Left ventricle myocardium inferior (tissue), 1 donor: ENCODE results near the gene GPR143. TPM values are rescaled to one million over a fixed set of nuclear protein-coding genes. Genes with fewer than 3 reads are reported as not detected.

Experiments used
- DNase-seq: peaks from one replicate; pipeline ENCODE4 v3.0.0-alpha.2; 2020
- H3K27ac ChIP-seq: fragments of 200-600 bp; replicated peaks from 2 replicates; pipeline ENCODE4 v1.8.0; 2021
- H3K27me3 ChIP-seq: fragments of 200-600 bp; 2 replicates; pipeline ENCODE4 v1.8.0; 2021; ENCODE audit warnings: low read depth
- H3K36me3 ChIP-seq: fragments of 200-600 bp; 2 replicates; pipeline ENCODE4 v1.8.0; 2021
- H3K4me1 ChIP-seq: fragments of 200-600 bp; 2 replicates; pipeline ENCODE4 v1.8.0; 2021
- H3K4me3 ChIP-seq: fragments of 200-600 bp; 2 replicates; pipeline ENCODE4 v1.8.0; 2021; ENCODE audit warnings: mild to moderate bottlenecking, moderate library complexity
- H3K9me3 ChIP-seq: fragments of 200-600 bp; replicated peaks from 2 replicates; pipeline ENCODE4 v1.8.0; 2021
- CTCF ChIP-seq: fragments of 200-600 bp; IDR thresholded peaks from 2 replicates; pipeline ENCODE4 v1.8.0; 2021; ENCODE audit warnings: antibody characterized with exemption, mild to moderate bottlenecking, borderline replicate concordance
- intact Hi-C: fragments of 100-400 bp; cut with micrococcal nuclease; formaldehyde crosslinking; loops from one replicate; pipeline ENCODE4 v1.11.0; 2022
- total RNA-seq: library from RNA; stranded (reverse); fragmentation: NEBNext Ultra II Directional; extraction: Animal tissue kit (Norgen Biotek cat#: 25700); gene quantifications from one replicate; pipeline ENCODE4 v1.2.1, GENCODE V29; 2021
- donor health status: DM: no; HTN: yes; CAD: no; lungs with severe emphysema.

GPR143 gene
- total RNA-seq, 1 donor from 2014 or later: not detected

GRCh38 chrX:9724711-9725110 lies 40.9 kb downstream of the GPR143 start:
- H3K36me3 ChIP-seq: peaks cover 3% of the 10 kb centered on the region
- H3K4me3 ChIP-seq: no peak overlapping the region
- intact Hi-C loops: no loop called here
- TF ChIP-seq CTCF: no peak
- H3K27me3 ChIP-seq: no peaks in the 10 kb centered on the region
- no peak overlapping the region for H3K27ac ChIP-seq
- H3K4me1 ChIP-seq: no peaks in the 10 kb centered on the region
- DNase-seq: no peak
- H3K9me3 ChIP-seq: peaks cover 30% of the 10 kb centered on the region

DNA sequence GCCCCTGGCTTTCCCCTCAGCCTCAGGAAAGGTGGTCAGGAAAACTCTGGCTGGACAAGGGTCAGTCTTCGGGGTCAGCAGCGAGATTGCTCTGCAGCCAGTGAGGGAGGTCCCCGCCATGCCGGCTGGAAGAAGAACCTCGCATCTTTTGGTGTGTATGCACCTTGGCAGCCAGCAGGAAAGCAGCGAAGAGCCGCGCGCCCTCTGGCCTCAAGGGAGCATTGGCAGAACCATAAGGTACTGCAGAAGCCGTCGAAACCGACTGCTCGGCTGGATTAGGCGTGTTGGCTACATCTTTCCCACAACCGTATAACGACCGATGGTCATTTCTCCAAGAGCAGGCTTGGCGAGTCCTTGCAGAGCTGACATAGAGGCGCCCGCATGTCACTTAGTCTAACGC lies 48.3 kb downstream of the GPR143 start:
- no peak overlapping the region for H3K27ac ChIP-seq
- no peaks in the 10 kb centered on the region for H3K4me1 ChIP-seq
- peaks cover 45% of the 10 kb centered on the region for H3K36me3 ChIP-seq
- no peaks in the 10 kb centered on the region for H3K27me3 ChIP-seq
- DNase-seq: no peak
- H3K9me3 ChIP-seq: peaks cover 1% of the 10 kb centered on the region
- H3K4me3 ChIP-seq: no peak overlapping the region
- no peak for TF ChIP-seq CTCF
- intact Hi-C loops: no loop called here

- H3K36me3 ChIP-seq: peaks cover 31% of the 10 kb centered on the region
- no peaks in the 10 kb centered on the region for H3K4me1 ChIP-seq
- no peak overlapping the region for H3K27ac ChIP-seq
- DNase-seq: no peak
- no peak overlapping the region for H3K4me3 ChIP-seq
- no peaks in the 10 kb centered on the region for H3K27me3 ChIP-seq
- no peaks in the 10 kb centered on the region for H3K9me3 ChIP-seq
- TF ChIP-seq CTCF: no peak
- intact Hi-C loops: no loop called here
Measured at GRCh38 chrX:9710332-9710731, 55.3 kb downstream of the GPR143 start.

DNA sequence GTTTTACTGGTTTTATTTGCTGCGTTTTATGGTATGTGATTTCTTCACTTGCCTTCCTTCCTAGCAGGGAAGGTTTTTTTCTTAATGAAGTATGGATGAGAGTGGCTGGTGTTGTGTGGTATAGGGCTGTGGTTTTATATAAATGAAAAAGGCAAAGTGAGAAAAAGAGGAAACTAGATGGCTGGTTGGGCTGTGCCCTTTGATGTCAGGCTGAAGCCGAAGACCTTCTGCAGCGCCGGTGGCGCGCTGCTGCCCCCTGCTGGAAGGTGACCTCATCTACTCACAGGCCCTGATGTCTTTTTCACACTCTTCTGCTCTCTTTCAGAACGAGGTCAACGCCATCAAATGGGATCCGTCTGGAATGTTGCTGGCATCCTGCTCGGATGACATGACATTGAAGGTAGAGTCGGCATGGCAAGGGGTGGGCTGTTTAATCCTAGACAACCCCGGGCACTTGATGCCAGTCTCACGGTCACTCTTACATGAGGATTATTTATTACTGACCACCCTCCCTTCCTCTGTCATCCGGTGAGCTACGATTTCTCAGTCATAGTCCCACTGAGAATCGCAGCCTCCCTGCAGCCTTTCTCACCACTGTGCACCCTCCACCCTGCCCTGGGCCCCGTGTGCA lies 56.6 kb downstream of the GPR143 start:
- Histone ChIP-seq H3K36me3 (peaks cover 21% of the 10 kb centered on the region), H3K4me3 (no peak overlapping the region), H3K27me3 (no peaks in the 10 kb centered on the region), H3K9me3 (no peaks in the 10 kb centered on the region), H3K27ac (no peak overlapping the region), H3K4me1 (no peaks in the 10 kb centered on the region)
- DNase-seq: peak; percentile 64
- intact Hi-C loops: no loop called here
- TF ChIP-seq CTCF: peak; percentile 83

GRCh38 chrX:9708086-9708485 lies 57.6 kb downstream of the GPR143 start:
- Histone ChIP-seq H3K27ac (no peak overlapping the region), H3K36me3 (peaks cover 21% of the 10 kb centered on the region), H3K27me3 (no peaks in the 10 kb centered on the region), H3K9me3 (no peaks in the 10 kb centered on the region), H3K4me1 (no peaks in the 10 kb centered on the region), H3K4me3 (no peak overlapping the region)
- intact Hi-C loops: no loop called here
- TF ChIP-seq CTCF: no peak
- DNase-seq: no peak
